GM12801 (cell line): ENCODE results near the gene ARHGAP28.

ENCODE experiments used
- TF ChIP-seq, protein P1 (sequence below): IDR thresholded peaks from one replicate; pipeline ENCODE4 v1.5.1; 2011; ENCODE audit warnings: control low read depth; ENCODE audit not compliant: insufficient read length; ENCODE audit errors: extremely low read depth

Gene ARHGAP28

DNA sequence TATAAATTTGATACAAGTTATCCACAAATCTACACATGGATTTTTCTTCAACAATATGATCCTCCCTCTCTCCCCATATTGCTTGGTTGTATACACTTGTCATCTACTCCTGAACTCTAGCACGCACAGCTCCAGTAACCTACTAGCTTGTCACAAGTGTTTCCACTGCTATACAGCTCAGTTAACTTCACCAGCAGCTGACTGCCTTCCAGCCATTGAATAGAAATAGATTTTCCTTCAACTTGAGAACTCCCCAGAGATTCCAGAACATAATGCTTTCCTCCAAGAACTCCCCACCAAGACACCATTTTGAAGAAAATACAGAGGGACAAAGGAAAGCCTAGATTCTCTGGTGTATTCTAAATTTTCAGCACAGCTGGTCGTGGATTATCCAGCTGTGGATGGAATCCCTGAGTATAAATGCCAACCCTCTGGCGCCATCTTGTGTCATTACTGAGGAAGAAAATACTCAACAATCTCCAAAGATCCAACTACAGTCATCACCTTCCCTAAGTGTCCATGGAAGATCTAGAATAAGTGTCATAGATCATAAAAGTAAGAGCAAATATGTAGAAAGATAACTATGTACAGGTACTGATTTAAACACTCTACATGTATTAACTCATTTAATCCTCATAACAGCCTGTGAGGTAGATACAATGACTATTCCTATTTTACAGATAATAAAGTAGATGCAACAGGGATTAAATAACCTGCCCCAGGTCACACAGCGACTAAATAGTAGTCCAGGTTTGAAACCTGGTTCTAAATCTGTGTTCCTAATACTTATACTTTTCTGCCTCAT, 156.7 kb downstream of the ARHGAP28 start:
- TF ChIP-seq, protein P1, sequence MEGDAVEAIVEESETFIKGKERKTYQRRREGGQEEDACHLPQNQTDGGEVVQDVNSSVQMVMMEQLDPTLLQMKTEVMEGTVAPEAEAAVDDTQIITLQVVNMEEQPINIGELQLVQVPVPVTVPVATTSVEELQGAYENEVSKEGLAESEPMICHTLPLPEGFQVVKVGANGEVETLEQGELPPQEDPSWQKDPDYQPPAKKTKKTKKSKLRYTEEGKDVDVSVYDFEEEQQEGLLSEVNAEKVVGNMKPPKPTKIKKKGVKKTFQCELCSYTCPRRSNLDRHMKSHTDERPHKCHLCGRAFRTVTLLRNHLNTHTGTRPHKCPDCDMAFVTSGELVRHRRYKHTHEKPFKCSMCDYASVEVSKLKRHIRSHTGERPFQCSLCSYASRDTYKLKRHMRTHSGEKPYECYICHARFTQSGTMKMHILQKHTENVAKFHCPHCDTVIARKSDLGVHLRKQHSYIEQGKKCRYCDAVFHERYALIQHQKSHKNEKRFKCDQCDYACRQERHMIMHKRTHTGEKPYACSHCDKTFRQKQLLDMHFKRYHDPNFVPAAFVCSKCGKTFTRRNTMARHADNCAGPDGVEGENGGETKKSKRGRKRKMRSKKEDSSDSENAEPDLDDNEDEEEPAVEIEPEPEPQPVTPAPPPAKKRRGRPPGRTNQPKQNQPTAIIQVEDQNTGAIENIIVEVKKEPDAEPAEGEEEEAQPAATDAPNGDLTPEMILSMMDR = no peak

DNA sequence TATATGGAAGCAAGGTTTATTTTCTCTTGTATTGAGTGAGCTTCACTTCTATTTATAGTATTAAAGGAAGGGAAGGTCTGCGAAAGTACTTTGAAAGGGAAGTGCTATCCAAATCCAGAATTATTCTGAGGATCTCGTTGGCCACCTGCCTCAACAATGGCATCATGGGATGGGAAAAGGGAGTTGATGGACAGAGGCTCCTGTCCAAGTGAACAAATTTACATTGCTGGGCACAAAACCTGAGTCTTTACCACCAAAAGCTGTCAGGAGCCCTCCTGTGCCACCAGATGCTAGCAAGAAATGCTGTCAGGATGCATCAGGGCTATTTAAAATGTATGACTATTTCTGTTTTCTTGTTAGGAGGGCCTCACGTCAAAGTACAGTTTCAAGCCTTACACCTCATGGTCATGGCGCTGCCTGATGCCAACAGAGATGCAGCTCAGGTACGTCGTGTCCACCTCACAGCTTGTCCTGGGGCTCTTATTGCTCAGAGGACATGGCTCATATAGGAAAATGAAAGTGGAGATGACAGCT, 157.3 kb downstream of the ARHGAP28 start:
- TF ChIP-seq, protein P1 = no peak

DNA sequence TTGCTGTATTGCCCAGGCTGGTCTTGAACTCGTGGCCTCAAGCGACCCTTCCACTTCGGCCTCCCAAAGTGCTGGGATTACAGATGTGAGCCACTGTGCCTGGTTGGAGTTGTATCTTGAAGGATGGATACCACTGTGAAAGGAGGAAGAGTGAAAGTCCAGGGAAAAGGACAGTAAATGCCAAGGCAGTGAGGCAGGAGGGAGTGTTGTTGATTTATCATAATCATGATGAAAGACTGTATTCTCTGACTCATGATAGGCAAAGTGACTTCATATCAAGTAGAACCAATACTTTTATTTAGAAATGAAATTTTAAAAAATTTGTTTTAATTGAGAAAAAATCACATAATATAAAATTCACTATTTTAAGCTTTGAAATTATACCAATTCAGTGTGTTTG, 162.3 kb downstream of the ARHGAP28 start:
- TF ChIP-seq, protein P1 = no peak

DNA sequence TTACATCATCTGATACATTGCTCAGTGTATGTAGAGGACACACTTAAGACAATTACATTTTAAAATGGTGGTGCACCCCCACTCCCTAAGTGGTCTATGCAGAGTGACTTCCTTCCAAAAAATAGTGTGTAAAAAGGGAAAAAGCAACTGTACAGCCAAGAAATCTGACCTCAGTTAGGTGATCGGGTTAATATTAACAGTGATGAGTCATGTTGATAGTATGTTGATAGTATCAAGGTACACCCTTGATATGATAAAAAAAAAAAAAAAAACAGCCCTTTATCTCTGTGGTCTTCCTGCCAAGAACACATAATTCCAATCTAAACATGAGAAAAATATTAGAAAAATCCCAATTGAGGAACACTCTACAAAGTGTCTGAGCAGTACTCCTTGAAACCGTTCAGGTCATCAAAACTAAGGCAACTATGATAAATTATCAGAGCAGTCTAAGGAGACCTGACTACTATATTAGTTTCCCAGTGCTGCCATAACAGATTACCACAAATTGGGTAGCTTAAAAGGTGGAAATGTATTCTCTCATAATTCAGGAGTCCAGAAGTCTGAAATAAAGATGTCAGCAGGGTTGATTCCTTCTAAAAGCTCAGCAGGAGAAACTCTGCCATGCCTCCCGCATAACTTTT, 171.9 kb downstream of the ARHGAP28 start:
- TF ChIP-seq, protein P1 = no peak

DNA sequence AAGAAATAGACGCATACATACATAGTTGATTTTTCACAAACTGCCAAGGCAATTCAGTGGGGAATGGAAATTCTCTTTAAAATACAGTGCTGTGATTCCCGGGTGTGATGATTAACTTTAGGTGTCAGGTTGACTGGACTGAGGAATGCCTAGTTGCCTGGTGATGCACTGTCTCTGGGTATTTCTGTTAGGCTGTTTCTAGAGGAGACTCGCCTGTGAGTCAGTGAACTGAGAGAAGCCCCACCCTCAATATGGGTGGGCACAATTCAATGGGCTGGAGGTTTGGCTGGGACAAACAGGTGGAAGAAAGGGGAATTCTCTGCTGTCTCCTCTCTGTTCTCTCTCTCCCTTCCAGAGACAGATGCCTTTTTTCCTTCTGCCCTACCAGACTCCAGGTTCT, 187.6 kb downstream of the ARHGAP28 start:
- TF ChIP-seq, protein P1 = no peak

DNA sequence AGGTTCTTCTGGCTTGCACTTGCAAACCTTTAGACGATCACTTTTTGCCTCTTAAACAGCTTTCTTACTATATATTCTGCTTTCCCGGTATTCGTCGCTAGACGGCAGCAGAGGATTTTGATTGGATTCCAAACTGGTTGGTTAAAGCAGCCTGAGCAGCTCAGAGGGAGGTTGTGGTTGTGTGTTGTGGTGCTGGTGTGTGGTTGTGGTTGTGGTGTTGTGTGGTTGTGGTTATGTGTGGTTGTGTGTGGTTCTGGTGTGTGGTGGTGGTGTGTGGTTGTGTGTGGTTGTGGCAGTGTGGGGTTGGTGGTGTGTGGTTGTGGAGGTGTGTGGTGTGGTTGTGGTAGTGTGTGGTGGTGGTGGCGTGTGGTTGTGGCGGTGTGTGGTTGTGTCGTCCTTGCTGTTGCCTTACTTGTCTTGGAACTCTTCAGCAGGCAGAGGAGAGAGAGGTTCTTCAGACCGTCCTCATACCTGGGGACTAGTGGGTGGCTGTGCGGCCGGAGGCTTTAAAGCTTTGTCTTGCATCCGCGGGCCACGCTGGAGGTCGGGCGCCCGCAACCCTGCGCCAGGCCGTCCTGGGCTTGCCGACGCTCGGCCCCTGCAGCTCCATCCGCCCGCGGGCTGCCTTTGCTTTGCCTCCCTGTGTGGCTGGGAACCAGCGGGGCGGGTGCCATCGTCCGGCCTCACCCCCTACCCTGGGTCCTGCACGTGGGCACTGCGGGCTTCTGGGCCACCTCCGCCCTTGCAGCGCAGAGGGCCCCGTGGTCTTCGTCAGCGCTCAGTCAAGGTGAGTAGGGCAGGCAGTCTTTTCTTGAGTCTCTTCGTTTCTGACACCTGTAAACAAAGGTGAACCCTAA, 190.8 kb downstream of the ARHGAP28 start:
- TF ChIP-seq, protein P1 = no peak

DNA sequence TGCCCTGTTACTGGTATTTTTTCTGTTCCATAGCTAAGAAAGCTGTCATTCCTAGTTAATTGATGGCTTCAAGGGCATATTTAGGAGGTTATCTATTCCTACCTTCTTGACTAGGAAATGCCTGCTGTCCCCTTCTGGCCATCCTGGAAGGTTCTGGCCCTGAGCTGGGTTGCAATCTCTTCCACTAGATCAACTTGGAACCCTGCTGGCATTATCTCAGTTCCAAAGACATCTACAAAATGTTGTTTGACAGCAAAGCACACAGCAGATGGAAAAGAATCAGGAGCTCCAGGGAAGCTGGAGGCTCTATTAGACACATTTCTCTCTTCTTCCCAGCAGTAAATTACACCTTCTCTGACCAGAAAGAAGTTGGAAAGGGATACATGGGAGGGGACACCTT, 192.1 kb downstream of the ARHGAP28 start:
- TF ChIP-seq, protein P1 = no peak
